NT2/D1 (cell line): ENCODE data around the gene MAP3K5.

Experiments used
- SUZ12 ChIP-seq: IDR thresholded peaks from 2 replicates; pipeline ENCODE4 v1.6.1; 2011; ENCODE audit not compliant: insufficient read length, insufficient read depth; ENCODE audit errors: extremely low read depth
- ZNF274 ChIP-seq: IDR thresholded peaks from 2 replicates; pipeline ENCODE4 v1.6.1; 2011; ENCODE audit warnings: mild to moderate bottlenecking, low read depth, low read length

- TF ChIP-seq SUZ12: no peak
- no peak for TF ChIP-seq ZNF274
These were observed 68.5 kb downstream of the MAP3K5 start for GRCh38 chr6:136723780-136724179.
